Smooth muscle cell (in vitro differentiated cells): ENCODE data around the gene PPP1R14D. TPM values are rescaled to one million over a fixed set of nuclear protein-coding genes. Genes with fewer than 3 reads are reported as not detected.
A peak's percentile ranks its signal among the peaks of the same experiment; 100 is the strongest.

Experiments used
- DNase-seq: peaks from one replicate; lab custom pipeline; 2025; ENCODE audit not compliant: unreplicated experiment; lab: John Stamatoyannopoulos, UW
- H2AFZ ChIP-seq: fragments of 200-600 bp; sonication (generic); 2 replicates; pipeline ENCODE4 v1.6.0; 2016; ENCODE audit warnings: antibody characterized with exemption, low read depth, mild to moderate bottlenecking
- H3F3A ChIP-seq: fragments of 200-600 bp; sonication (generic); 2 replicates; pipeline ENCODE4 v1.6.0; 2017; ENCODE audit warnings: antibody characterized with exemption, low read depth
- H3K27ac ChIP-seq: fragments of 200-600 bp; sonication (generic); 2 replicates; pipeline ENCODE4 v1.5.1; 2016; ENCODE audit warnings: low read depth, mild to moderate bottlenecking
- H3K27me3 ChIP-seq: fragments of 200-600 bp; sonication (generic); 2 replicates; pipeline ENCODE4 v1.6.1; 2016; ENCODE audit warnings: low read depth, mild to moderate bottlenecking
- H3K36me3 ChIP-seq: fragments of 200-600 bp; sonication (generic); 2 replicates; pipeline ENCODE4 v1.5.1; 2016; ENCODE audit warnings: low read depth
- H3K4me1 ChIP-seq: fragments of 200-600 bp; sonication (generic); 2 replicates; pipeline ENCODE4 v1.5.1; 2016; ENCODE audit warnings: low read depth
- H3K4me2 ChIP-seq: fragments of 200-600 bp; sonication (generic); 2 replicates; pipeline ENCODE4 v1.6.0; 2016; ENCODE audit warnings: mild to moderate bottlenecking
- H3K4me3 ChIP-seq: fragments of 200-600 bp; sonication (generic); 2 replicates; pipeline ENCODE4 v1.5.1; 2016; ENCODE audit warnings: mild to moderate bottlenecking
- H3K79me2 ChIP-seq: fragments of 200-600 bp; sonication (generic); 2 replicates; pipeline ENCODE4 v1.6.0; 2016; ENCODE audit warnings: low read depth, mild to moderate bottlenecking
- H3K9ac ChIP-seq: fragments of 200-600 bp; sonication (generic); 2 replicates; pipeline ENCODE4 v1.6.0; 2016; ENCODE audit warnings: low read depth
- H3K9me3 ChIP-seq: fragments of 200-600 bp; sonication (generic); replicated peaks from 2 replicates; pipeline ENCODE4 v1.5.1; 2016; ENCODE audit warnings: low read depth
- H4K20me1 ChIP-seq: fragments of 200-600 bp; sonication (generic); 2 replicates; pipeline ENCODE4 v1.6.0; 2016; ENCODE audit warnings: low read depth
- CTCF ChIP-seq: fragments of 200-600 bp; sonication (generic); IDR thresholded peaks from 2 replicates; pipeline ENCODE4 v1.5.1; 2017; ENCODE audit warnings: borderline replicate concordance, mild to moderate bottlenecking, antibody characterized with exemption; ENCODE audit not compliant: insufficient read depth, poor library complexity, severe bottlenecking
- WGBS: methylation state at CpG from one replicate; pipeline ENCODE4 v1.1.7; 2016; ENCODE audit warnings: low lambda C conversion rate; 5-methylcytosine and 5-hydroxymethylcytosine counted together
- polyA plus RNA-seq: library from polyadenylated mRNA; unstranded; fragments of >200 nt; fragmentation: Nextera tagmentation; extraction: Ambion mirVana; gene quantifications from 2 replicates; pipeline ENCODE4 v1.2.1, GENCODE V29; 2016
- total RNA-seq: library from RNA; depleted of rRNA; stranded (reverse); fragments of >200 nt; gene quantifications from 2 replicates; pipeline ENCODE4 v1.2.3, GENCODE V29; 2014

Gene PPP1R14D
- total and polyA plus RNA-seq, 2 experiments from 2014 or later = not detected

GRCh38 chr15:40852529-40852928 is 24.0 kb upstream of the PPP1R14D start:
- no peak for TF ChIP-seq CTCF
- H3K9me3 ChIP-seq = no peaks in the 10 kb centered on the region
- no peak overlapping the region for H3K4me3 ChIP-seq
- H3K36me3 ChIP-seq = no peaks in the 10 kb centered on the region
- H3K4me2 ChIP-seq = no peak overlapping the region
- no peak for DNase-seq
- peaks cover 7% of the 10 kb centered on the region for H3K4me1 ChIP-seq
- peaks cover 9% of the 10 kb centered on the region for H4K20me1 ChIP-seq
- over 99% methylated on average over 5 of the region's 5 CpGs for WGBS
- H3K27me3 ChIP-seq = no peaks in the 10 kb centered on the region
- no peaks in the 10 kb centered on the region for H3K79me2 ChIP-seq
- no peak overlapping the region for H3K9ac ChIP-seq
- no peak overlapping the region for H3K27ac ChIP-seq
- no peaks in the 10 kb centered on the region for H3F3A ChIP-seq
- H2AFZ ChIP-seq = no peak overlapping the region

GRCh38 chr15:40850576-40851112 is 22.1 kb upstream of the PPP1R14D start:
- 96% methylated on average over 8 of the region's 8 CpGs for WGBS
- Histone ChIP-seq H3K4me2 (no peak overlapping the region), H3K79me2 (peaks cover under 1% of the 10 kb centered on the region), H3K9ac (no peak overlapping the region), H2AFZ (no peak overlapping the region), H3F3A (no peaks in the 10 kb centered on the region), H3K4me1 (peaks cover 12% of the 10 kb centered on the region), H3K36me3 (no peaks in the 10 kb centered on the region), H3K27me3 (no peaks in the 10 kb centered on the region), H3K9me3 (no peaks in the 10 kb centered on the region), H3K27ac (no peak overlapping the region), H3K4me3 (no peak overlapping the region), H4K20me1 (peaks cover 11% of the 10 kb centered on the region)
- DNase-seq = no peak
- TF ChIP-seq CTCF = no peak

GRCh38 chr15:40847223-40847961 is 18.9 kb upstream of the PPP1R14D start:
- no peak for DNase-seq
- H3K4me2 ChIP-seq = peak overlapping the region; percentile 95
- peaks cover 4% of the 10 kb centered on the region for H3K79me2 ChIP-seq
- H4K20me1 ChIP-seq = peaks cover 11% of the 10 kb centered on the region
- no peaks in the 10 kb centered on the region for H3F3A ChIP-seq
- H2AFZ ChIP-seq = no peak overlapping the region
- no peak overlapping the region for H3K9ac ChIP-seq
- H3K27me3 ChIP-seq = no peaks in the 10 kb centered on the region
- WGBS = 57% methylated on average over 7 of the region's 7 CpGs
- peak overlapping the region; percentile 30 for H3K4me3 ChIP-seq
- H3K4me1 ChIP-seq = peaks cover 12% of the 10 kb centered on the region
- peak overlapping the region; percentile 88 for H3K27ac ChIP-seq
- no peak for TF ChIP-seq CTCF
- H3K9me3 ChIP-seq = no peaks in the 10 kb centered on the region
- no peaks in the 10 kb centered on the region for H3K36me3 ChIP-seq

- Histone ChIP-seq H3K4me1 (peaks cover 12% of the 10 kb centered on the region), H3K4me3 (peak overlapping the region; percentile 79), H3K79me2 (peaks cover 4% of the 10 kb centered on the region), H3K27me3 (no peaks in the 10 kb centered on the region), H2AFZ (no peak overlapping the region), H4K20me1 (peaks cover 11% of the 10 kb centered on the region), H3F3A (no peaks in the 10 kb centered on the region), H3K4me2 (peak overlapping the region; percentile 95), H3K9ac (no peak overlapping the region), H3K36me3 (no peaks in the 10 kb centered on the region), H3K9me3 (no peaks in the 10 kb centered on the region), H3K27ac (peak overlapping the region; percentile 88)
- no peak for TF ChIP-seq CTCF
- no peak for DNase-seq
Observed at GRCh38 chr15:40846841-40847222, 18.3 kb upstream of the PPP1R14D start.
